GM19372 (cell line): Measurements from ENCODE around the gene TENT4A.

Experiments
- ATAC-seq: cut with Tn5 transposase; IDR thresholded peaks from one replicate; pipeline ENCODE4 v1.9.1; 2021; ENCODE audit warnings: mild to moderate bottlenecking, low read depth, moderate library complexity; ENCODE audit not compliant: unreplicated experiment

TENT4A gene

DNA sequence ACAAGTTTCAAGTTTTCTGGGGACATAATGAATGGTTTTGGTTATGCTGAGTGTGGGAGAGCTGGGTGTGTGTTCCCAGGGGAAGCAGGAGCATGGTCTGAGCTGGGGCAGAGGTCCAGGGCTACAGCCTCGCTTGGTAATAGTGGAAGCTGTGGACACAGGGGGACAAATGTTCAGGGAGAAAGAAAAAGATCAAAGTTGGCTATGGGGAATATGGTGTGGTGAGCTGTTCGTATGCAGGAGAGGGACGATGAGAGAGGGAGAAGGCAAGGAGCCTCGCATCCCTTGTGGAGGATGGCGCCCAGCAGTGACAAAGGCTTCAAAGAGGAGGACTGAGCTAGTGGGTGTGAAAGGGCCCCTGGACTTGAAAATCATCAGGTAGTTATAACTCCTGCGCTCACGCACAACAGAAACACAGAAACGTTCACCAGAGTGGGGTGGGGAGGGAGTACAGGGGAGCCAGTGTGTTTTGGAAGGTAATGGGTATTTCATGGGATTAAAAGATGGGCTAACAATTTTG is 77.2 kb downstream of the TENT4A start:
- no peak for ATAC-seq

DNA sequence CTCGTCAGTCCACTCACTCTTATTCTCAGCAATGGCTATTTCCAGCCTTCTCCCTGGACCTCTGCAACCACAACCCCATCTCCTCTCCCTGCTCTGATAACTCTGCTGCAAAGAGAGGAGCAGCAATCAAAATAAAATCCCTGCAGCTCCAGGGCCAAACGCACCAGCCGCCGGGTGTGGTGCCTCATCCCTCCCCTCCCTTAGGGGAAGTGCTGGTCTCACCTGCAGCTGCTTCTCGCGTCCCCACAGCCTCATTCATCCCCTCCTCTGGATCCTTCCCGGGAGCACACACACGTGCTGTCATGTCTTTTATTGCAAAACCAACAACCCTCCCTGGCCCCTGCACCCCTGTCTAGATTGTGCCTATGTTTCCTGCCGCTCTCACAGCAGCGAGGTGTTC is 77.8 kb downstream of the TENT4A start:
- no peak for ATAC-seq

- ATAC-seq = no peak
Observed at GRCh38 chr5:6792376-6792775, 79.1 kb downstream of the TENT4A start.

GRCh38 chr5:6792911-6793471 is 79.8 kb downstream of the TENT4A start:
- ATAC-seq = no peak

DNA sequence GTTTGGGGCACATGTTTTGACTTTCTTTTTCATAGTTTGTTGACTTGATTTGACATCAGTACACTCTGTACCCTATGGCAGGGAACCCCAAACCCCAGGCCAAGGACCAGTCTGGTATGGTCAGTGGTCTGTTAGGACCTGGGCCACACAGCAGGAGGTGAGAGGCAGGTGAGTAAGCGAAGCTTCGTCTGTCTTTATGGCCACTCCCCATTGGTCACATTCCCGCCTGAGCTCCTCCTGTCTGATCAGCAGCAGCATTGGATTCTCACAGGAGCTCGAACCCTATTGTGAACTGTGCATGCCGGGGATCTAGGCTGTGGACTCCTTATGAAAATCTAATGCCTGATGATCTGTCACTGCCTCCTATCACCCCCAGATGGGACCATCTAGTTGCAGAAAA is 88.0 kb downstream of the TENT4A start:
- ATAC-seq = no peak

GRCh38 chr5:6803981-6804550 is 90.8 kb downstream of the TENT4A start:
- no peak for ATAC-seq

DNA sequence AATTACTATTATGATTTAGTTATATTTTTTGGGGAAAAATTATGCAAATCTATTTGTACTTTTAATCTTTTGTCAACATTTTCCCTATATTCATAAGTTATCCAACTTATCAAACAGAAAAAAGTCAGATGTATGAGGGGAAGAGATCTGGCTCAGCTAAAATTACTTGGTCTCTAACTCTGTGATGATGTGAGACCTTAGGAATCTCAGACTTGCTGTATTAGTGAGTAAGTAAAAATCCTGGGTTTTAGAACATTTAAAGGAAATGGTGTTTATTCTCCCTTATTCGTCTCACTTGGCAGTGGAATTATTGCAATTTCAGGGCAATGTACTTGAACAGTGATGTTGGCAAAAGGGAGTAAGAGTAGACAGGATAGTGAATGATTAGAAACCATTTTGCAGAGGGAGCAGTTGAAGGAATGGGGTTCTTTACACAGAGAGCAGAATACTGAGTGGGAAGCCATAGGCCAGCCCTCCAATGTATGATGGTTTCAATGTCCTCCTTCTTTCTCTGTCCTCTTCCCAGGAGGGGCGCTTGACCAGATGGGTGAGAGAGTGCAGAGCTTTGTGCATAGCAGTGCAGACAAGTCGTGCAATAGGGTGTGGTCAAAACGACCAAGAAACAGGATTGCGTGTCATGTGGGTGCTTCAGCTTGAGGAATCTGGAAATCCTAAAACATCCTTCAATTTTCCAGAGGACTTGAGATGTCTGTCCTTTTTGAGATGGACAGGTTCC is 91.7 kb downstream of the TENT4A start:
- ATAC-seq = no peak

GRCh38 chr5:6805841-6806240 is 92.6 kb downstream of the TENT4A start:
- ATAC-seq = no peak
